Neuron (in vitro differentiated cells): ENCODE measurements around the gene PKIB.

Experiments
- H2AFZ ChIP-seq: one replicate; pipeline ENCODE4 v1.6.1; 2013; ENCODE audit warnings: low read depth, mild to moderate bottlenecking, inconsistent platforms, low read length, moderate library complexity
- H3K27me3 ChIP-seq: one replicate; pipeline ENCODE4 v1.6.1; 2013; ENCODE audit warnings: low read length; ENCODE audit not compliant: insufficient read depth
- H3K36me3 ChIP-seq: one replicate; pipeline ENCODE4 v1.6.1; 2013; ENCODE audit warnings: low read length; ENCODE audit not compliant: insufficient read depth
- H3K4me1 ChIP-seq: one replicate; pipeline ENCODE4 v1.6.1; 2013; ENCODE audit warnings: low read length; ENCODE audit not compliant: insufficient read depth
- H3K4me3 ChIP-seq: 2 replicates; pipeline ENCODE4 v1.5.1; 2013; ENCODE audit warnings: mild to moderate bottlenecking, low read length, moderate library complexity
- H3K9me3 ChIP-seq: one replicate; pipeline ENCODE4 v1.6.1; 2013; ENCODE audit warnings: low read length

PKIB gene

DNA sequence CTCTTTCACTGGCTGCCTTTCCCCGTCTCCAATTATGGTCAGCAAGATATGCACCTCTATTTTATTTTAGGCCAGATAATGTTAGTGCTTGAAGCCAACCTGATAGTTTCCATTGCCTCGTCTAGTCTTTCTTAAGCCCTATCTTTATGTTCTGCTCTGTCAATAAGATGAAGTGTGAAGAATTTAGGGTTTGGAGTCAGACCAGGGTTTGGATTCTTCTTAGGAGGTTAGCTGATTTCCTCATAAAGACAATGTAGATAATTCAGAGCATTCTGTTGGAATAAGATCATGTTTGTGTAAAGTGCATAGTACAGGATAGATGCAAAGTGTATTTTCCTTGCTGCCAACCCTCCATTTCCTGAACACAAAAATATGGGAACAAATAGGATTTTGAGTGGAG lies 43.8 kb downstream of the PKIB start:
- Histone ChIP-seq H3K4me3 (no peak overlapping the region), H2AFZ (no peak overlapping the region), H3K4me1 (peaks cover 2% of the 10 kb centered on the region), H3K9me3 (no peaks in the 10 kb centered on the region), H3K27me3 (no peaks in the 10 kb centered on the region), H3K36me3 (no peaks in the 10 kb centered on the region)

GRCh38 chr6:122657601-122658000 lies 47.4 kb downstream of the PKIB start:
- H3K4me1 ChIP-seq: peaks cover 2% of the 10 kb centered on the region
- H3K9me3 ChIP-seq: no peaks in the 10 kb centered on the region
- H3K36me3 ChIP-seq: no peaks in the 10 kb centered on the region
- no peak overlapping the region for H2AFZ ChIP-seq
- no peak overlapping the region for H3K4me3 ChIP-seq
- H3K27me3 ChIP-seq: no peaks in the 10 kb centered on the region

DNA sequence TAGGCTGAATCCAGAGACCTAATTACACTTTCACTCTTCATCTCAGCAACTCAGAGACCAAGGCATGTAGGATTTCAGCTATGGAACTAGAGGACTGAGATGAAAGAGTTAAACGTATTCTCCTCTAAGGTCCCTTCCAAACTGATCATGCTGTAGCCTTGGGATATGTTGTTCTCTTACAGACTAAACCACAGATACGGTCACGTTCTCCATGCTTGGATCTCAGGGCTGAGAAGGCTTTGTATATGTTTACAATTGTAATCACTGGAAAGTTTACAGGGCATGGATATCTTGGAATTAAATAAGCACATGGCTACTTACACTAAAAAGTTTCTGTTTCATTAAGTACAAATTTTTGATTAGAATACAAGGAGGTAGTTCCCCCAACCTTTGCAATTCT lies 50.1 kb downstream of the PKIB start:
- Histone ChIP-seq H3K27me3 (no peaks in the 10 kb centered on the region), H3K4me3 (no peak overlapping the region), H3K36me3 (no peaks in the 10 kb centered on the region), H3K9me3 (no peaks in the 10 kb centered on the region), H3K4me1 (no peaks in the 10 kb centered on the region), H2AFZ (no peak overlapping the region)

GRCh38 chr6:122663981-122664380 lies 53.8 kb downstream of the PKIB start:
- Histone ChIP-seq H3K36me3 (no peaks in the 10 kb centered on the region), H3K27me3 (no peaks in the 10 kb centered on the region), H3K9me3 (no peaks in the 10 kb centered on the region), H3K4me3 (no peak overlapping the region), H3K4me1 (no peaks in the 10 kb centered on the region), H2AFZ (no peak overlapping the region)

- H3K27me3 ChIP-seq: no peaks in the 10 kb centered on the region
- no peaks in the 10 kb centered on the region for H3K36me3 ChIP-seq
- H3K4me1 ChIP-seq: no peaks in the 10 kb centered on the region
- H3K9me3 ChIP-seq: no peaks in the 10 kb centered on the region
- no peak overlapping the region for H2AFZ ChIP-seq
- no peak overlapping the region for H3K4me3 ChIP-seq
Observed at GRCh38 chr6:122665929-122666328, 55.7 kb downstream of the PKIB start.

DNA sequence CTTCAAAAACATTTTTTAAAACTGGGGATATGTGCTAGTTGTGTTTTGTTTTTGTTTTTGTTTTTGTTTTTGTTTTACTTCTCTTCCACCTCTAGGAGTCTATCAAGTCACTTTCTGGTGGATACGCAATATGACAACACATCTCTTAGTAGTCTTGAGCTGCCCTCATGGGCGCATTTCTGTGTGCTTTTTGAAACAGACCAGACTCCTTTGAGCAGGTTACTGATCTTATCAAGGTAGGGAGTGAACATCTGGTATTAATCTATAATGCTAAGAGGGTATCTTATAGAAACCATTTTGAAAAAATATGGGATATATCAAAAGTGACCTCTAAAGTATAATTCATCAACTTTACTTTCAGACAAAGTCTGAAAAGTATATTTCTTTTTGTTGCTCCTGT lies 56.2 kb downstream of the PKIB start:
- Histone ChIP-seq H3K4me3 (no peak overlapping the region), H3K9me3 (no peaks in the 10 kb centered on the region), H2AFZ (no peak overlapping the region), H3K27me3 (no peaks in the 10 kb centered on the region), H3K36me3 (no peaks in the 10 kb centered on the region), H3K4me1 (no peaks in the 10 kb centered on the region)

- H3K4me3 ChIP-seq: no peak overlapping the region
- H2AFZ ChIP-seq: no peak overlapping the region
- no peaks in the 10 kb centered on the region for H3K27me3 ChIP-seq
- H3K4me1 ChIP-seq: no peaks in the 10 kb centered on the region
- H3K36me3 ChIP-seq: no peaks in the 10 kb centered on the region
- no peaks in the 10 kb centered on the region for H3K9me3 ChIP-seq
Observed at GRCh38 chr6:122669418-122669817, 59.2 kb downstream of the PKIB start.

GRCh38 chr6:122669868-122670267 lies 59.7 kb downstream of the PKIB start:
- H3K4me1 ChIP-seq: no peaks in the 10 kb centered on the region
- no peaks in the 10 kb centered on the region for H3K9me3 ChIP-seq
- H3K27me3 ChIP-seq: no peaks in the 10 kb centered on the region
- no peaks in the 10 kb centered on the region for H3K36me3 ChIP-seq
- no peak overlapping the region for H3K4me3 ChIP-seq
- no peak overlapping the region for H2AFZ ChIP-seq

GRCh38 chr6:122671251-122671650 lies 61.0 kb downstream of the PKIB start:
- no peaks in the 10 kb centered on the region for H3K4me1 ChIP-seq
- no peak overlapping the region for H3K4me3 ChIP-seq
- H3K27me3 ChIP-seq: no peaks in the 10 kb centered on the region
- H3K36me3 ChIP-seq: no peaks in the 10 kb centered on the region
- no peaks in the 10 kb centered on the region for H3K9me3 ChIP-seq
- H2AFZ ChIP-seq: no peak overlapping the region

DNA sequence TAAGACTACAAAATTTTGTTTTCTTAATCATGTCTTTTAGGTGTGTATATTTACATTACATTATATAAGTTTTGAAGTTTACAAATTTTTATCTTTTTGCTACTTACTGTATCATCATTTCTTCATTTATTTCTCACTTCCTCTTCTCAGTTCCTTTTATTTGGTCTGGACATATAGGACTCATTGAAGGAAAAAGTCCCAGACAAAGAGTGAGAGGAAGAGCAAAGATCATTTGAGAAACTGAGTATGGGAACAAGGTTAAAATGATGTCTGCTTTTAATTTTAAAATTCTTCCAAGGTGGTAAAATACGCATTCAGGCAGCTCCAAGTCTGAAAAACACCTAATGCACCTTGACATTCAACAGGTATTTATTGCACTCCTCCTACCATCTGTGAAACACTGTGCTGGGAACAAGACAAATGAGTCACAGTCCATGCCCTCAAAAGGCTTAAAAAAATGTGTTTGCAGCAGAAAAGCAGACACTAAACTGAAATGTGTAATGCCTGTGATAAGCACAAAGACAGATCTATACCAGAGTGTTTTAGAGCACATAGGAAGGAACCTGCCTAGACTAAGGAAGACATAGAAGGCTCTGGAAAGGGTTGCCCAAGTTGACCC lies 63.2 kb downstream of the PKIB start:
- no peak overlapping the region for H2AFZ ChIP-seq
- no peak overlapping the region for H3K4me3 ChIP-seq
- no peaks in the 10 kb centered on the region for H3K36me3 ChIP-seq
- H3K4me1 ChIP-seq: no peaks in the 10 kb centered on the region
- no peaks in the 10 kb centered on the region for H3K9me3 ChIP-seq
- H3K27me3 ChIP-seq: no peaks in the 10 kb centered on the region

DNA sequence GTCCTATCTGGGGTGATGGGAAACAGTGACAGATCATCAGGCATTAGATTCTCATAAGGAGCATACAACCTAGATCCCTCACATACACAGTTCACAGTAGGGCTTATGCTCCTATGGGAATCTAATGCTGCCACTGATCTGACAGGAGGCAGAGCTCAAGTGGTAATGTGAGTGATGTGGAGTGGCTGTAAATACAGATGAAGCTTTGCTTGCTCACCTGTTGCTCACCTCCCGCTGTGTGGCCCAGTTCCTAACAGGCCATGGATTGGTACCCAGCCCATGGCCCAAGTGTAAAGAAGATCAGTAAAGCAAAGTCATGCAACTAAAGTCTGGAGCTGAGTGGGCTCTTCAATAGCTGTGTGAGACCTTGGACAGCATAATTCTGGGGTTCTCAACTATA lies 65.9 kb downstream of the PKIB start:
- no peaks in the 10 kb centered on the region for H3K4me1 ChIP-seq
- H3K9me3 ChIP-seq: no peaks in the 10 kb centered on the region
- H3K4me3 ChIP-seq: no peak overlapping the region
- no peaks in the 10 kb centered on the region for H3K36me3 ChIP-seq
- no peak overlapping the region for H2AFZ ChIP-seq
- no peaks in the 10 kb centered on the region for H3K27me3 ChIP-seq

- H3K9me3 ChIP-seq: no peaks in the 10 kb centered on the region
- H3K4me1 ChIP-seq: no peaks in the 10 kb centered on the region
- H3K27me3 ChIP-seq: no peaks in the 10 kb centered on the region
- H3K36me3 ChIP-seq: no peaks in the 10 kb centered on the region
- no peak overlapping the region for H2AFZ ChIP-seq
- H3K4me3 ChIP-seq: no peak overlapping the region
Observed at GRCh38 chr6:122676688-122677087, 66.5 kb downstream of the PKIB start.

DNA sequence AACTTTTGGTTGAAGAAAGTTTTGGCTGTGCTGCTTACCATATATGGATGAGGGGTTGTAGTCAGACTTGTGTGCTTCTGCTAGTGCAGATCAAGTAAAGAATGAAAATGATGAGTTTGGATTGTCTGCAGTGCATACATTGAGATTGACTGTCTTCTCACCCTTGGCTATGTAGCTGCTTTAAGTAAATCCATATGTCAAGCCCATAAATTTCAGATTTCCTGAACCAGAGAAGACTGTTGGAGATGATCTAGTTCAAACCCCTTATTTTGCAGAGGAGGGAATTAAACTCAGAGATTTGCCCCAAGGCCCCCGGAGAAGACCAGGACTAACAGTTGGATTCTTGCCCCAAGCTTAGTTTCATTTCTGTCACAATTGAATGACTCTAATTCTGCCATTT lies 67.2 kb downstream of the PKIB start:
- no peaks in the 10 kb centered on the region for H3K9me3 ChIP-seq
- H3K27me3 ChIP-seq: no peaks in the 10 kb centered on the region
- no peak overlapping the region for H2AFZ ChIP-seq
- H3K36me3 ChIP-seq: no peaks in the 10 kb centered on the region
- no peaks in the 10 kb centered on the region for H3K4me1 ChIP-seq
- no peak overlapping the region for H3K4me3 ChIP-seq

DNA sequence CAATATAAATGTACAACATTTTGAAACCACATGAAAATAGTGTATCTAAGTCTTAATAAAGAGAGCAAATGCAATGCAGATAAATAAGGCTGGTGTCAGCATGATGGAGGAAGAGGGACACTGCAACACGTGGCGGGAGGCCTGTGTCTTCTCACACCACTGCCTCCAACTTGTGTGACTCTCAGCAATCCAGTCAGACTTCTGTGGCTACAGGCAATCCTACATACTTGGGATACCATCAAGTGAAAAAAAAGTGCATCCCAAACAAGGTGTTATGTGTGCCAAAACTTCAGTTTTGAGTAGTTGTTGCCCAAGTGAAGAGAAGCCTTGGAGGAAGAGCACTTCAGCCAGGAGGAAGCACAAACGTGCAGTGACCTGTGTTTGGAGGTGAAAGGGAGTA lies 68.6 kb downstream of the PKIB start:
- H3K4me3 ChIP-seq: no peak overlapping the region
- no peaks in the 10 kb centered on the region for H3K9me3 ChIP-seq
- no peaks in the 10 kb centered on the region for H3K27me3 ChIP-seq
- no peak overlapping the region for H2AFZ ChIP-seq
- H3K4me1 ChIP-seq: no peaks in the 10 kb centered on the region
- no peaks in the 10 kb centered on the region for H3K36me3 ChIP-seq
